DMS53 treated with DMSO at 0.1 percent for 48 hours (cell line): Measurements from ENCODE around the gene RIMBP2.

Experiments
- DNase-seq: peaks from one replicate; lab custom pipeline; 2025; ENCODE audit not compliant: unreplicated experiment; lab: John Stamatoyannopoulos, UW

RIMBP2 gene

DNA sequence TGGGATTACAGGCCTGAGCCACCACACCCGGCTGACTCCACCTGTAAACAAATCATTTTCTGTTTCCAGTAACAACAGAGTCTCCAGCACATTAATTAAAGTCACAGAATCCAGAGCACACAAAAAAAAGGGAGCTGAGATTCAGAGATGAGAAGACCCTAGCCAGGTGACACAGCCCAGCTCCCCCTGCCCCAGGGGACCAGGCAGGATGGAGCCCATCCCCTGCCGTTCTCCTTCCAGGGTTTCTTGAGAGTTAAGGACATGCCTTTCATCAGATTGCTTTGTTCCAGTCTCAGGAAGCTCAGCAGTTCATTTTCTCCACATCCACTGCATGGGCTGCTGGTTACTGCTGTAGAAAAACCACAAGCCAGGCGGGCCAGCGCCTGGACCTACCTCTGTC, 81.2 kb downstream of the RIMBP2 start:
- DNase-seq: no peak

DNA sequence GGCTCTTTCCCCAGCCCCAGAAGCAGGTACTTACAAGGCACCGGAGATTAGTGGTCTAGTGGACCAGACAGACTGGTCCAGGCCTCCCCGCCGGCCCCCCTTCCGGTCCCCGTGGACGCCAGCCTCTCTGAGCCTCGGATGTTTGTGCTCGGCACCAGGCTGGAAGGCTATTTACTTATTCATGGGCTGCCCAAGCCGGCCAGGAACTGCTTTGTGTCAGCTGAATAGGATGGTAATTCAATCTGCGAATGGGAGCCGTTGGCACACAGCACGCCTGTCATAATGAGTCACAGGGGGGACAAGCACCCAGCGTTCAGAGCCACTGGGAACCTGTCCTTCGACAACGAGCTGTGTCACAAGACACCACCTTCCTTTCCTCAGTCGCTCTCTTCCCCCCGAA, 82.3 kb downstream of the RIMBP2 start:
- DNase-seq: peak; percentile 95

DNA sequence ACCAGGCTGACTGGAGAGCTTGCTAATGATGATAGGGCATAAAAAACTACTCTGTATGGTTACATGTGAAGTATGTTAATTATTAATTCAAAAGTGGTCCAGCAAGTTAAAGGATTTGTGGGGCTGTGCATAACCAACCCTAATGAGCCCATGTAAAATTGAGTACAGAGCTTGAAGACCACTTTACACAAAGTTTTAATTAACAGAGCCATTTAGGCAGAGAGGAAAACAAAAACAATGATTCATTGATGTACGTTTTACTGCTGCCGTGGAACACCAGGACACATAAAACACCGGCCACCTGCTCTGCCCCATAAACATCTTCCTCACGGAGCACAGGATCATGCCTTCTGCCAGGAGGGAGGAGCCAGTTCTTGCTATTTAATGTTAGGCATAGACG, 83.5 kb downstream of the RIMBP2 start:
- peak; percentile 92 for DNase-seq

DNA sequence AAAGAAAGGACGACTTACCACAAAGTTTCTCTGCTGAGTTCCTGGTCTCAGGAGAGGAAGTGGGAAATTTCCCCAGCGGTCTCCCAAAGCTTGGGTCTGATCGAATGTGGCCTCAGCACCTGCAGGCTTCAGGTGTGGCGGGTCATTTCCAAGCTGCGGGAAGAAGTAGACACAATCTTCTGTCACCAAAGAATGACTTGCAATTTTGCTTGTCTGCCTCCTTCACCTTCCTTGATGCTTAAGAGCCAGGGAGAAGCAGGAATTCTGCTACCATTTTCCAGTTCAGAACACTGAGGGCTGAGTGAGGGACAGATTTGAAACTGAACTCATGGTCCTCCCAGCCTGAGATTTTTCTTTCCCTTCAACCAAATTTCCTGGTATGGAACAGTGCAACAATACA, 87.8 kb downstream of the RIMBP2 start:
- no peak for DNase-seq

DNA sequence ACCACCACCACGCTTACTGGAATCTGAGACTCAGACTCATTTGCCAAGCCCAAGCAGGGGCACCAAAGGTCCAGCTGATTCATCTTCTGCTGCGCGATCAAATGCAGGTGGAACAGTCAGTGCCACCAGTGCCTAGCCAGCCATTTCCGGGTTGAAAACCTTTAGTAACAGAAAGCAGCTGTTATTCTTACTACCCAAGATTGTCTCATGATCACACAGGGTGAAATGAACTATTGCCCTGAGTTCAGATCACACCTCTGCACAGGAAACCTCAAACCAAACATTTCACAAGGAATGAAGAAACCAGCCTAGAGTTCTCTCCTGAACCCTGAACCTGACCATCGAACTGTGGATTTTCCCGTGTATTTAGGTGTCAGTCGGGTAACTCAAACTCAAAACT, 88.9 kb downstream of the RIMBP2 start:
- DNase-seq: no peak

DNA sequence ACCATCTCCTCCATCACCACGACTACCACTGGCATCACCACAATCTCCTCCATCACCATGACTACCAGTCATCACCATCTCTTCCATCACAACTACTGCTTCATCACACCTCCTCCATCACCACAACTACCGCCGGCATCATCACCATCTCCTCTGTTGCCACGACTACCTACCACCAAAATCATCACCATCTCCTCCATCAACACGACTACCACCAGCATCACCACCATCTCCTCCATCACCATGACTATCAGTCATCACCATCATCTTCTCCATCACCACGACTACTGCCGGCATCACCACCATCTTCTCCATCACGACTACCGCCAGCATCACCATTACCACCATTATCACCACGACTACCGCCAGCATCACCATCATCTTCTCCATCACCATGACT, 89.5 kb downstream of the RIMBP2 start:
- no peak for DNase-seq

DNA sequence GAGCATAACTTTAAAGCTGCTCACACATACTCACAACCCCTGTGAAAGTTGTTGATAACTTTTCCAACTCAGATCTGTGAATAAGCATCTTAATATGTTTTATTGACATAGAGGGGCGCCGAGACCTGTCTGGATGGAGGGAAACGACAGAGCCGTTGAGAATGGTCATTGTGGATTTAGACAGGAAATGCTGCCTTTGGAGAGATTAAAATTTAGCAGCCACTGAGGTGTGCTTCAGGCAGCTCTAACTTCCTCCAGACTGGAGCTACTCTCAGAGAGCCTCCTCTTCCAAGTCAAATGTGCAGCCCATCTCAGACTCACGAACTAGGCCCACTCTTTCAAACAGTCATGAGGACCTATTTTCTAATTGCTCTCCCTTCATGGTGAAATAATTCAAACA, 90.9 kb downstream of the RIMBP2 start:
- DNase-seq: no peak

DNA sequence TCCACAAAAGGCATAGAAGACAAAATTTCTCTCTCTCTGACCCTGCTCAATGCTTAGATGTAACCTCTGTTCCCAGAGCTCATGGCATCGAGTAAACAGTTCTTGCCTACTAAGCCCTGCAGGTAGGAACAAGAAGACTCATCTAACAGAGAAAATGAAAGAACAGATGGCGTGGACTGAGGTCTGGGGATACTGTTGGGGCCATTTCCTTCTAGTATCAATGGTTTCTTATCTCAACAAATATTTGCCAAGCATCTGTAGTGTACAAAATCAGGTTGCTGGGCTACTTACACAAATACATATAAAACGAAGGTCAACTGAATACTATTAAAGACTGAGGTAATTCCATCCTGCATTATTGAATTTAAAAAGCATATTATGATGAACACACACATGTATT, 93.3 kb downstream of the RIMBP2 start:
- DNase-seq: peak; percentile 81

DNA sequence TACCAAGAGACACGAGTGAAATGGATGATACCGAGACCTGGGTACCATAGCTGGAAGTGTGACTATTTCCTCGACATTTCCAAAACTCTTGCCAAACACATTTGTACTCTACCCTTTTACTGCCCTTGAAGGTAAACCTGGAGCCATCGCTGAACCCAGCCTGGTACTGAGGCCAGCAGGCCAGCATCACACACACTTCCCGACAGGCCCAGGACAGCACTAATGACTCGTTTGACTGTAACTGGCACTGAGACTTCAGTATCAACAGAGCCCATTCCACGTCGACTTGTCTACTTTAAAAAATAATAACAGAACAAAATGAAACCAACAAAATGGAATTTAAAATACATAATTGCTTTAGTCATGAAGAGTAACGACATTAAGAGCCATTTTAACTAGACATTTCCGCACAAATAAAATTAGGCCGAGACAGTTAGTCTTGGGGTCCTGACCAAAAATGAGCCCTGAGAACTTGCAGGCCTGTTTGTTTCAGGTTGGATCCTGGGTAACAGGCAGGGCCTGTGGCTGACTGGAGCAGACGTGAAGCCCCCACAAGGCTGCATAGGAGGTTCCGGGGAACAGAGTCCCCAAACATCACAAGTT, 94.3 kb downstream of the RIMBP2 start:
- DNase-seq: no peak

DNA sequence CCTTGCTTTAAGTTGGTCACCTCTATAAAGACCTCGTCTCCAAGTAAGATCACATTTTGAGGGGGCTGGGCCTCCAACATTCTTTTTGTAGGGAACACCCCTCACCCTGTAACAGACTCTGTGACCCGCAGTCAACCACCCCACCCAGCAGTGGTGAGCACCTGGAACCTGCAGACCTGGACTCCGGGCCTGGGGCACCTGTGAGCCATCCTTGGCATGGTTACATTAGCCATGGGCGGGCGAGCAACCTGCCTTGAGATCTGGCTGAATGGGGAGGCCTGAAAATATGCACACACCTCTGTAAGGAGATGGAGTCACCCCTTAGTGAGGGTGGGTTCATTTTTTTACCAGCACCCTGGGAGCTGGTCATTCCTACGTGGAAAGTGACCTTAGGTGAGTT, 95.3 kb downstream of the RIMBP2 start:
- no peak for DNase-seq

DNA sequence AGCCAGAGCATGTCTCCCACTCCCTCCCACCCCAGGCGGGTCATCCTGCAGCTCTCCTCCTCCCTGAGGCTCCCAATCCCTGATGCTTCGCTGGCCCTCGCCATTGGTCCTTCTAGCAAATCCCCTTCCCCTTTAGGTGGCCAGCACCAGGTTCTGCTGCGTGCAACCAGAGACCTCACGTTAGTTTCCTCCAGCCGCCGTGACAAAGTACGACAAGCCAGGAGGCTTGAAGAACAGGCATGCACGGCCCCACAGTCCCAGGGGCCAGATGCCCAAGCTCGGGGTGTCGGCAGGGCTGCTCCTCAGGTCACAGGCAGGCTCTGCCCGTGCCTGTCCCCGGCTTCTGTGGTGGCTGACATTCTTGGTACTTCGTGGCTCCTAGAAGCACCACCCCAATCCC, 95.8 kb downstream of the RIMBP2 start:
- DNase-seq: no peak

DNA sequence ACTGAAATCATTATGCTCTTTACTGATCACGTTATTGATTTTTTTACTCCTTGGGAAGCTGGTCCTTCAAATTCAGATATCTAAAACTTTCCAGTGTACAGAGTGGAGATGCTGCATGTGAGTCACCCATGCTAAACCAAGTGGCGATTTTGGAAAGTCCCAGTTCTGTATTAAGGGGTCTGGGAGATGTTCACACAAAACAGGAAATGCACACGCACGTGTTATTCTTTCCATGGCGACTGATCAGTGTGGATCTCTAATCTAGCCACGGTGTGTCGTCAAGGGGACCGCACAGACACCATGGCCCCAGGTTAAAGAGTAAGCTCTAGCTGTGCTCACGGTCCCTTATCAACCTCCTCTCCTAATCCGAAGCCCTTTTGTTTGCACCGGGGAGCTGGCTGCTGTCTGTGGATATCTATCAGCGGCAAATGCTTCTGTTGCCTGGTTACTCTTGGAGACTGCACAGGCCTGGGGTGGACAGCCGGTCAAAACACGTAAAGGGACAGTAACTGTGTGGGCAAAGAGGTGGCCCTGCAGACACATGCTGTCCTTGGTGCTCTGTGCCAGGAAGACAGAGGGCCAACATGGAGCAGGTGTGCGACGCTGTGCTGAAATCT, 96.6 kb downstream of the RIMBP2 start:
- DNase-seq: no peak

DNA sequence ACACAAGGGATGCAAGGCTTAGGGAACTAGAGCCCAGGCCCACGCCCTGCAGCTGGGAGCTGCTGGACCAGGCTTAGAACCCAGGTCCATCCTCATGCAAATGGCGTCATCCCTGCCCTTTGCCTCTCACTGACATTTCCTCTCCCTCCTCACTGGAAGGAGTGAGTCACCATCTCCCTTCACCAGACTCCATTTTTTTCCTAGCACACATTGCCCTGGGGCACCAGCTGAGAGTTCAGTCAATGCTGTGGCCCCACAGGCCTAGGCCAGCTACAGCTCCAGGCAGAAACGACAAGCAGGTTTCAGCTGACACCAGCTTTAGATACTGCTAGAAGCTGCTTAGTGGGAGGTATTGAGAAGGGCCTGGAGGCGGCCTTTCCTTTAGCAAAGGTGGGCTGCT, 98.9 kb downstream of the RIMBP2 start:
- no peak for DNase-seq

DNA sequence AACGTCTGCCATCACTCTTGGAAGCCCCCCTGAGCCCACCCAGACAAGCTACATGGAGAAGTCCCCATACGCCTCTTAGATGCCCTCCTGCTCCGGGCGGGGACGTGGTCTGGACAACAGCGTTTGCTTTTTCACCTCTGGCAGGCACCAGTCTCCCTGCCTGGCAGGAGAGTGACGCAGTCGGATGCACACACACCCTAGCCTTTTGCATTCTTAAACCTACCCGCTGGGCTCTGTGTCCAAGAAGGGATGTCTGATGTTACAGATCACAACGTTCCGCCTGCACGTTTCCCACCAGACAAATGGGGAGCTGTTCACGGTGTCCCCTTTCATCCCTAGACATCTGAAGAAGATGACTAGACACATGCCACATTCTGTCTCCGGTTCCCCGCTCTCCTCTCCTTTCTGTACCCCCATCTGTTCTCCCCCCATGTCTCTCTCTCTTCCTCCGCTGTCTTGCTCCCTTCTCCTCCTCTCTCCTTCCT, 100.2 kb downstream of the RIMBP2 start:
- no peak for DNase-seq

DNA sequence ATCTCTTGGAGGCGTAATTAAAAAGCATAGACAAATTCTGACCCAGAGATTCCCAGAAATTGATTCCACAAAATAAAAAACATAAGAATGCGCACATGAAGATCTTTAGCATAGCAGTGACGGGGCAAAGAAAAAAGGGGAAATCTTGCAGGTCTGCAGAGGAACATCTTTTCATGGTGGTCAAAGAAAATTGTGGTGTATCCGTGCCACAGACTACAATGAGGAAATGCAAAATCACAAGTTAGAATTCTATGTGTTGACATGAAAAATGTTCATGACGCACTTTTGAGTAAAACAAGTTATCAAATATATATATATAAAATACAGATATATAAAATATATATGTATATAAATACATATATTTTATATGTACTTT, 101.6 kb downstream of the RIMBP2 start:
- no peak for DNase-seq

DNA sequence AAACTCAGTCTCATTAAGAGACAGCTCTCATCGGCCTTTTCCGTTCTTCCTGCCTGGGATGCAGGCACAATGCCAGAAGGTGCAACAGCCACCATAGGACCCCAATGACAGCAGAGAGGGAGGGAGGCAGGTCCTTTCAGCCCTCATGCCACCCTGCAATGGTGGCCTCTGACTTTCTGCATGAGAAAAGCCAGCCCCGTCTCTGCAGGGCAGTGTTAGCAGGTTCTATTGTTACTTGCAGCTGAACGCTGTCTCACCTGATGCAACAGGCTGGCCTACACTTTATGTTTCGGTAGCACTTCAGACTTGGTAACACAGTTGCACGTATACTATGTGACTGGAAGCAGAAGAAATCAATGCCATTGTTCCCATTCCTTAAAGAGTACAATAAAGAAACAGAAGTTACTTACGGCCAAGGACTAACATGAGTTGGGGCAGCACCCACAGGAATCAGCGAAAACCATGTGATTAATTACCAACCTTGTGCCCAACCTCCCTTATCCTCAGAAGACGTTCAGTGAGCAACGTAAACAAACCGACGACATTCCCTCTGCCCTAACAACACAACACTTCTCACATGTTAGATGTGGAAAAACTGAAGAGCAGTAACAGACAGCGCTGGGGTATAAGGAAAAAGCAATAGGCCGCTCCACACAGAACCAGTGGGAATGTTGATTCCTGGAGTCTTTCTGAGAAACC, 102.1 kb downstream of the RIMBP2 start:
- no peak for DNase-seq

DNA sequence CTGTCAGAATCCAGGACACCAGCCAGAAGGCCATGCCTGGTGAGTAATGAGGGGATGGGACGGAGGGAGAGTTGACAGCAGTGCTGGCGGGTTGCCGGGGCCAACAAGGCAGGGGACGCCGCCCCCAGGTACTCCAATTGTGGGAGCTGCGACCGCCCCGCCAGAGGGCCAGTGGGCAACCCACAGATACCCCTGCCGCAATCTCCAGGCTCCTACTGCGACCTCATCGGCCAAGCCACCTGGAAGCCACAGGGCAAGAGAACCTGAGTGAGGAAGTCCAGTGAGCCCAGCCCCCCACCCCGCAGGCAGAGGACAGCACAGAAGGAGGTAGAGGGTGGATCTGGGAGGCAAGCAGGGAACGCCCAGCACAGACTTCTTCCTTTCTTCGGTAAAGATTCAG, 103.0 kb downstream of the RIMBP2 start:
- DNase-seq: no peak

DNA sequence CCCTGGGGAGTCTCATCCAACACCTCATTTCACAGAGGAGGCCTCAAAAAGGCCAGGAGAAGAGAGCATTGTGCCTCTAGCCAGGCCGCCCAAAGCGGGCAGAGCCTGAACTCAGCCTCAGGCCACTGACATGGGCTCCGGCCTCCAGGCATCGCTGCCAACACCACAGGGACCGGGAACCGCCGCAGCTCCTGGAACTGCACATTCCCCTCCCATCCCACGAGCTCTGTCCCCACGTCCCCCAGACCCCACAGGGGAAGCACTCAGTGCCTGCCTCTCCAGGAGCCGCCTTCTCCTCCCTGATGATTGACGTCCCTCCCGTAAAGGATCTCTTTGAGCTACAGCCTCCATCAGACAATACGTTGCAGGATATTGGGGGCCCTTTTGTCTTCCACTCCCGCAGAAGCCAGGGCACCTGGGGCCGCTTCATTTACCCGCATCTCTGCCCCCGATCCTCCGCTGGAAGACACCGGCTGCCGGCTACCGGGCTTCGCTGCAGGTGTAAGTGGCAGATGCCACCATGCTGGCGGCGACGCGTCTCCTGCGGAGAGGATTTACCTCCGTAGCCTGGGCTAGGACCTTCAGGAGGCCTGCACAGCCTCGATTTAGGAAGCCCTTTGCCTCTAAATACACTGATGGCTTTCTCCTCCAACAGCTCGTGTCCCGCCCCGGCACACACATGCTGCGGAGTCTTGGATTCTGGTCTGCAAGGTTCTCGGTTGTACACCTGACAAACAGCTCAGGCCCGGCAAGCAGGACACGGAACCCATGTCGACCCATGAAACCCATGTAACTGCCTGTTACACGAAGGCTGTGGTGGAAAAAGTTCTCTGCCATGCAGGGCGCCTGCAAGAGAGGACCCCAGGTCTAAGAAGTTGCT, 104.8 kb downstream of the RIMBP2 start:
- no peak for DNase-seq

DNA sequence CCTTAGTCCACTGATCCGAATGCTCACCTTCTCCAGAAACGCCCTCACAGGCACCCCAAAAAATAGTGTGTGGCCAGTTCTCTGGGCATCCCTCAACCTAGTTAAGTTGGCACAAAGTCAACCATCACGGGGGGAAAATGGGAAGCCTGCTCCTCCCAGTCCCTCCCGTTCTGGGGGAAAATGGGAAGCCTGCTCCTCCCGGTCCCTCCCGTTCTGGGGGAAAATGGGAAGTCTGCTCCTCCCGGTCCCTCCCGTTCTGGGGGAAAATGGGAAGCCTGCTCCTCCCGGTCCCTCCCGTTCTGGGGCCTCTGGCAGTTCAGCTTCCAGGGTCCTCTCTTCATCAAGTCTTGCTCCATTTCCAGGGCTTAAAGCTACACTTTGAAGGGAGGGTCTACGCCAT, 106.1 kb downstream of the RIMBP2 start:
- no peak for DNase-seq

DNA sequence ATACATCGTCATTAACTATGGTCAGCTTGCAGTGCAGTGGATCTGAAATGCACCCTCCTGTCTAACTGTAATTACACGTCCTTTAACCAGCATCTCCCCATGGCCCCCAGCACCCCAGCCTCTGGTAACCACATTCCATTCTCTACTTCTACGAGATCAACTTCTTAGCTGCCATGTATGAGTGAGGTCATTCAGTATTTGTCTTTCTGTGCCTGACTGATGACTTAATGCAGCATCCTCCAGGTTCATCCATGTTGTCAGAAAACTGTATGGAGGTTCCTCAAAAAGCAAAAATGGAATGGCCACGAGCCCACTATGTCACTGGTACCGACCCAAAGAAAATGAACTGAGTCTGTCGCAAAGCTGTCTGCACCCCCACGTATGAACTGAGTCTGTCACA, 107.3 kb downstream of the RIMBP2 start:
- DNase-seq: no peak

DNA sequence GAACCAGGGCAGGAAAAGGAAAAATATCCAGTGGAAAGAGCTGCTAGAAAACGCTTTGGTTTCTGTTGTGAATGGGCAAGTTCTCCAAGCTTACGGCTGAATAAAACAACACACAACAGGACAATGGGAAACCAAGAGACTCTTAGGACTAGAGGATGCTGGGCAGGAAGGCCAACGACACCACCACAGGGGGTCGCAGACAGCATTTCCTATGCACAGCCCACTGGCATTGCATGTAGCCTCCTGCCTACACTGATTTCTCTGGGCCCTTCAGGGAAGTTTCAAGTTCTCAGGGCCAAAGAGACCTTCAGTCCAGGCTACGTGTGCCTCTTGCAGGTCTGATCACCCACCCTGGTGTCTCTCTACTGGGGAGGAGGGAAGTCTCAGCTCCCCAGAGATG, 108.0 kb downstream of the RIMBP2 start:
- no peak for DNase-seq

DNA sequence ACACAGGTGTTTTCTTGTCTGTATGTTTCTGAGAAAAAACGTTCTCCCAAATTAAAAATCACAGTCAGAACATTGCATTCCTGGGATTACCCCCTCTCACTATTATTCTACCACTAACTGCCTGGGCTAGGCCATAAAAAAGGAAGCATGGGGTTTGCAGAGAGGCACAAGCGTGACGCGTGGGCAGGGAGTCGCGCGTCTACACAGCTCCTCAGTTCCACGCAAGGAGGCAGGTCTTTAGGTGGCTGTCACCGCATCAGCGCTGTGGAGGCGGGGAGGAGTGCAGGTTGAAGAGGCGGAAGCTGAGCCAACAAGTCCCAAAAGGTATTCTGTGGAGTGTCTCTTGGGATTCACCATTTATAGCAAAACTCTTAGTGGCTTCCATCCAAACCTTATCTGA, 109.9 kb downstream of the RIMBP2 start:
- DNase-seq: no peak
